Stimulated activated memory B cell treated with anti-CD40 and anti-IgM and Interleukin-4, amounts not matched to agents 10 μg/mL and 1 μg/mL and 100 μg/mL, for 72 hours (primary cell): Measurements from ENCODE around the gene AGAP1.
"Not testable (repeated sequence)": the region's sequence is repeated elsewhere in the genome, so short reads cannot be mapped to it uniquely, and the experiment has no call there.

Experiments
- ATAC-seq: fragments of 150-1000 bp; cut with Tn5 transposase; 2 replicates; pipeline ENCODE4 v1.10.0; 2021
- H3K27ac Mint-ChIP-seq: one replicate; pipeline ENCODE4 v1.8.0; 2022; ENCODE audit warnings: mild to moderate bottlenecking, mixed read lengths
- H3K27me3 Mint-ChIP-seq: one replicate; pipeline ENCODE4 v1.8.0; 2022; ENCODE audit warnings: mixed read lengths
- H3K36me3 Mint-ChIP-seq: one replicate; pipeline ENCODE4 v1.8.0; 2022; ENCODE audit warnings: mixed read lengths
- H3K4me1 Mint-ChIP-seq: one replicate; pipeline ENCODE4 v1.8.0; 2022; ENCODE audit warnings: mixed read lengths
- H3K4me3 Mint-ChIP-seq: one replicate; pipeline ENCODE4 v1.8.0; 2022; ENCODE audit warnings: mild to moderate bottlenecking, moderate library complexity, mixed read lengths
- H3K9me3 Mint-ChIP-seq: one replicate; pipeline ENCODE4 v1.8.0; 2022; ENCODE audit warnings: mixed read lengths

The AGAP1 gene

GRCh38 chr2:236086971-236087465 lies 593.2 kb downstream of the AGAP1 start:
- H3K4me3 Mint-ChIP-seq, result no peak overlapping the region
- H3K4me1 Mint-ChIP-seq, result no peaks in the 10 kb centered on the region
- no peak overlapping the region for H3K27ac Mint-ChIP-seq
- ATAC-seq, result no peak
- H3K9me3 Mint-ChIP-seq, result no peaks in the 10 kb centered on the region
- no peaks in the 10 kb centered on the region for H3K36me3 Mint-ChIP-seq
- peaks cover 8% of the 10 kb centered on the region for H3K27me3 Mint-ChIP-seq

DNA sequence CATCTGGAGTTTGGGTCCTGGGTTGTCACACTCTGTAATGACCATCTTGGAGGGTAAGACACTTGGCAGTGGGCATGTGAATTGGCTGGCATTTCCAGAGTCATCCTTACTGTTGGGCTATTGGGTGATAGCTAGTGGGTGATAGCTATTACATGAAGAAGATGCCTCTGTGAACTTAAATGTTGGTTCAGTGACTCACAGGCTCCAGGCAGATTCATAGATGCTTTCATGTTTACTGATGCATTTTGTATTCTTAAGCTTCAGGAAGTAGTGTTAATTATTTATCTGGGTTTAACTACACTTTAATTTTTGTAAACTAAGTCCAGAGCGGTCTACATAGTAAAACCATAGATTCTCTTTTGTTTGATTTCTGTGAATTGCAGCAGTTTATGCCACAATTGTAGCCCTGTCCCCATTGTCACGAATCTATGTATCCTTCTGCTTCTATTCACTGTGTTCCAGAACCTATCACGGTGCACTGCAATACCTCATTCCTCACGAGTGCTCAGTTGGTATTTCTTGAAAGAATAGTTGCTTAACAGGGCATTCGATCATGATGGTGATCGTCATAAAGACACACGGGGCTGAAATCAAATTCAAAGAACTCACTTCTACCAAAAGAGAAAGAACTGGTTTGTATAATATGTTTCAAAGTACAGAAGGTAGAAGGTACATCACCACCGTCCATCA lies 594.7 kb downstream of the AGAP1 start:
- Mint-ChIP-seq H3K36me3 (no peaks in the 10 kb centered on the region), H3K4me1 (no peaks in the 10 kb centered on the region), H3K9me3 (no peaks in the 10 kb centered on the region), H3K27me3 (peaks cover 8% of the 10 kb centered on the region), H3K4me3 (no peak overlapping the region), H3K27ac (no peak overlapping the region)
- no peak for ATAC-seq

DNA sequence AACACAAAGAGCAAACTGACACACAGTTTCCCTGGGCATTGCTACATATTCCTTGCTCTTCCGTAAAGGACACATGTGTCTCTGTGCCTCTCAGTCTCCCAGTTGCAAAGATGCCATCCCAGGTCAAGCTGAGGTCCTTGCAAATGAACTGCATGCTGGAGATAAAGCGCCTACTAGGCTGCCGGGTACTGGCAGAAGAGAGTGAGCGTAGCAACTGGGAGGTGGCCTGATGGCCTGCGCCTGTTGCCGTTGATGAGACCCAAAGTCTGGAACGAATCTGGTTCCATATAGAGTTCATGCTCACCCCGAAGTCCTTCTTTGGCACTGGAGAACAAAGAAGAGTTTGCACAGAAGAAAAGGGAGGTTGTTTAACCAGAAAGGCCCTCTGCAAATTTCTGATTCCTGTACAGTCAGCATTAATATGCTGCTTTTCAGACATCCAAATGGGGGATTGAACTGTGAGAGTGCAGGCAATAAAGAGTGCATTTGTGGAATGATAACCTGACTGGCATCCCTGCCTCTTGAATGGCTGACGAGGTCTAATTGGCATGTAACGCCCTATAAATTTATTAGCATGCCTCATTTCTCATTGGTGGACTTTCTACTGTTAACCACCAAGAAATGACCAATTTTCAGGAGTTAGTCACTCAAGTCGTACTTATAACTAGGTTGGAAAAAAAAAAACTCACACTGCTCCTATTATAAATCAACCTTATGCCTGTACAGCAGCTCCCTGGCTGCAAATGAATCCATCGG lies 595.6 kb downstream of the AGAP1 start:
- ATAC-seq, result no peak
- Mint-ChIP-seq H3K36me3 (no peaks in the 10 kb centered on the region), H3K27ac (no peak overlapping the region), H3K9me3 (no peaks in the 10 kb centered on the region), H3K4me3 (no peak overlapping the region), H3K4me1 (no peaks in the 10 kb centered on the region), H3K27me3 (peaks cover 8% of the 10 kb centered on the region)

GRCh38 chr2:236090027-236090382 lies 596.2 kb downstream of the AGAP1 start:
- Mint-ChIP-seq H3K36me3 (no peaks in the 10 kb centered on the region), H3K27me3 (peaks cover 8% of the 10 kb centered on the region), H3K27ac (no peak overlapping the region), H3K4me3 (no peak overlapping the region), H3K9me3 (no peaks in the 10 kb centered on the region), H3K4me1 (no peaks in the 10 kb centered on the region)
- no peak for ATAC-seq

DNA sequence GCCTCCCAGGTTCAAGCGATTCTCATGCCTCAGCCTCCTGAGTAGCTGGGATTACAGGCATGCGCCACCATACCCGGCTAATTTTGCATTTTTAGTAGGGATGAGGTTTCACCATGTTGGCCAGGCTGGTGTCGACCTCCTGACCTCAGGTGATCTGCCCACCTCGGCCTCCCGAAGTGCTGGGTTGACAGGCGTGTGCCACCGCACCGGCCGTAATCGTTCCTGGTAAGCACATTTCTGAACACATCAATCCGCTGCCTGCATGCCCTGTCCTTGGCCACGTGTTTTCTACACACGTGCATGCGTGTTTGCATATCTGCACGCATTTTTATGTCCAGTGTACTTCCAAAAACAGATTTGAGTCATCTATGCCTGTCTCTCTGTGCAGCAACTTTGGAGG lies 597.0 kb downstream of the AGAP1 start:
- not testable (repeated sequence) for H3K27me3 Mint-ChIP-seq, H3K36me3 Mint-ChIP-seq, H3K4me1 Mint-ChIP-seq

DNA sequence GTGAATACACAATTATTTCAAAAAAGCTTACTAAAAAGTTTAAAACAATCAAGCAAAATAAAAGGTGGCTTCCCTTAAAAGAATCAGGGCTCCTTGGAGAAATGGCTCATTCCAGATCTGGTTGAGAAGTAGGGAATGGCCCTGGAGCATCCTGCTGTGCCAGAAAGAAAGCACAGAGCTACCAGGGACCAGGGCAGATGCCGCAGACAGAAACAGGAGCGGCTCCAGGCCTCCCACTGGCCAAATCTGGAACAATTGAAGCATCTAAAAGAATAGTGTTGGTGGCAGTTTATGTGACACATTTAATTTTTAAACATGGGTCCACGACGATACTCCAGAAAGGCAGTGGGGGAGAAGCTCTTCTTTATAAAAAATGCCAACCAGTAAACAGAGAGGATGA lies 598.9 kb downstream of the AGAP1 start:
- H3K27me3 Mint-ChIP-seq, result no peaks in the 10 kb centered on the region
- H3K36me3 Mint-ChIP-seq, result no peaks in the 10 kb centered on the region
- H3K4me3 Mint-ChIP-seq, result no peak overlapping the region
- ATAC-seq, result no peak
- H3K4me1 Mint-ChIP-seq, result no peaks in the 10 kb centered on the region
- H3K9me3 Mint-ChIP-seq, result no peaks in the 10 kb centered on the region
- no peak overlapping the region for H3K27ac Mint-ChIP-seq

More for the DNA sequence above, 597.0 kb downstream of the AGAP1 start:
- H3K4me3 Mint-ChIP-seq, H3K9me3 Mint-ChIP-seq, H3K27ac Mint-ChIP-seq, ATAC-seq: not testable (repeated sequence)

GRCh38 chr2:236093134-236093533 lies 599.3 kb downstream of the AGAP1 start:
- H3K9me3 Mint-ChIP-seq, result no peaks in the 10 kb centered on the region
- H3K4me3 Mint-ChIP-seq, result no peak overlapping the region
- no peaks in the 10 kb centered on the region for H3K36me3 Mint-ChIP-seq
- no peaks in the 10 kb centered on the region for H3K4me1 Mint-ChIP-seq
- no peak overlapping the region for H3K27ac Mint-ChIP-seq
- no peaks in the 10 kb centered on the region for H3K27me3 Mint-ChIP-seq
- no peak for ATAC-seq

DNA sequence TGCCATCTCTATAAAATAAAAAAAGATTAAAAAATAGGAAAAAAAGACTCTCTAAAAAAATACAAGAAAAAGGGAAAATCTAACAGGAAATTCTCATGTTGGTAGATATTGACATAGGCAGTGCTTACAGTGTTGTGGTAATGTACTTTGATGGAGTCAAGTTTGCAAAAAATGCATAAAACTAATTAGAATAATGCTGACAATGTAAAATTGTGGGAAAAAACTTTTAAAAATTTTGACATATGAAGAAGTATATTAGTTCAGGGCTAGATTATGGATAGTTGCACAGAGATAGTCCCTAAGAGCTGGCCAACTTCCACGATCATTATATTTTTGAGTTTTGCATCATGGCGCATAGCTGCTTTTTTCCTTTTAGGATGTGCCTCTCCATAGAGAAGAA lies 601.7 kb downstream of the AGAP1 start:
- no peak overlapping the region for H3K4me3 Mint-ChIP-seq
- H3K9me3 Mint-ChIP-seq, result no peaks in the 10 kb centered on the region
- H3K4me1 Mint-ChIP-seq, result no peaks in the 10 kb centered on the region
- H3K27ac Mint-ChIP-seq, result no peak overlapping the region
- H3K36me3 Mint-ChIP-seq, result no peaks in the 10 kb centered on the region
- H3K27me3 Mint-ChIP-seq, result no peaks in the 10 kb centered on the region
- ATAC-seq, result no peak

DNA sequence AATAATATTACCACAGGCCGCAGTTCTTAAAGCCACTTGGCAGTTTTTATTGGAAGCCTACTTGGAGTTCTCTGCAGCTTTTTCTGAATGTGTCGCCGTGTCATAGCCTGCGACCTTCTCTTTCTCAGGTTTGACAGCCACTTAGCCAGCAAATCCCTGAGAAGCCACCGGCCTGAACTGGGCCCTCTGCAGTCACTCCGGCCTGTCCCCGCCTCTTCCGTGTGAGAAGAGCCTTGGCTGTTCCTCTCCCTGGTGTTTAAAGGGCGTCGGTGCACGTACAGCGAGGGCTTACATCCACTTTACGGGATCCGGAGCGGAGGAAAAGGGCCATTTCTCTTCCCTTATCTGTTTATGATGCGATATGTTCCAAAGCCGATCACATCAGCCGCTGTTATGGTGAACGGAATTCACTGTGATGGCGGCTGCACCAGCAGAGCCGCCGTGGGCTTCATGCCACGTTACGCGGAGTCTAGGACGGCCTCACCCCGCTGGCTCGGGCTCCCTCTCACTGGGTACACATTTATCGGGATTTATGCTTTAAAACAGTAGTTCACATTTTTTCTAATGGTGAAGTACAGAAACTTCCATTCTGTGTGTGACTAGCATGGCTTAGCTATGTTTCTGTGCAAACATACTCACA lies 607.6 kb downstream of the AGAP1 start:
- Mint-ChIP-seq H3K27me3 (no peaks in the 10 kb centered on the region), H3K9me3 (no peaks in the 10 kb centered on the region), H3K27ac (no peak overlapping the region), H3K4me1 (no peaks in the 10 kb centered on the region), H3K4me3 (no peak overlapping the region), H3K36me3 (no peaks in the 10 kb centered on the region)
- no peak for ATAC-seq

- Mint-ChIP-seq H3K4me1 (no peaks in the 10 kb centered on the region), H3K4me3 (no peak overlapping the region), H3K27me3 (peaks cover 5% of the 10 kb centered on the region), H3K36me3 (no peaks in the 10 kb centered on the region), H3K9me3 (no peaks in the 10 kb centered on the region), H3K27ac (no peak overlapping the region)
- ATAC-seq, result no peak
Measured at GRCh38 chr2:236102971-236103370, 609.1 kb downstream of the AGAP1 start.

DNA sequence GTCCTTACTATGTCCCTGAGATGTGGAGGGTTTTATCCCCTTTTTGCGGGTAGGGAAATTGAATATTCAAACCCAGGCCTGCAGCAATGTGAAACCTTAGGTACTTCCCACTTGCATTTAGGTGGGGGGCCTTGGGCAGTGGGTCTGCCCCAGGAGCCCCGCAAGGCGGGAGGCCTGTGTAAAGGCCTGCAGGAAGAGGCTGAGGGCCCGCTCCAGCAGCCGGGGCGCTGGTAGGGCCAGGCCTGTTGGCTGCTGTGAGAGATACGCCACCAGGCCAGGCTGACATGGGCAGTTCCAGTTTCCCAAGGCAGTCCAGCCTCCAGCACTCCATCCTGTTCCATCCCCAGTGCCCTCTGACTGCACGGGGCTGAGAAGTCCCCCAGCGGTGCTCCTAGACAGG lies 610.1 kb downstream of the AGAP1 start:
- Mint-ChIP-seq H3K27ac (no peak overlapping the region), H3K36me3 (no peaks in the 10 kb centered on the region), H3K9me3 (no peaks in the 10 kb centered on the region), H3K27me3 (peaks cover 15% of the 10 kb centered on the region), H3K4me1 (no peaks in the 10 kb centered on the region), H3K4me3 (no peak overlapping the region)
- ATAC-seq, result no peak

GRCh38 chr2:236105955-236106607 lies 612.2 kb downstream of the AGAP1 start:
- peaks cover 2% of the 10 kb centered on the region for H3K9me3 Mint-ChIP-seq
- no peaks in the 10 kb centered on the region for H3K4me1 Mint-ChIP-seq
- no peaks in the 10 kb centered on the region for H3K36me3 Mint-ChIP-seq
- H3K4me3 Mint-ChIP-seq, result no peak overlapping the region
- no peak overlapping the region for H3K27ac Mint-ChIP-seq
- H3K27me3 Mint-ChIP-seq, result peaks cover 17% of the 10 kb centered on the region
- no peak for ATAC-seq

DNA sequence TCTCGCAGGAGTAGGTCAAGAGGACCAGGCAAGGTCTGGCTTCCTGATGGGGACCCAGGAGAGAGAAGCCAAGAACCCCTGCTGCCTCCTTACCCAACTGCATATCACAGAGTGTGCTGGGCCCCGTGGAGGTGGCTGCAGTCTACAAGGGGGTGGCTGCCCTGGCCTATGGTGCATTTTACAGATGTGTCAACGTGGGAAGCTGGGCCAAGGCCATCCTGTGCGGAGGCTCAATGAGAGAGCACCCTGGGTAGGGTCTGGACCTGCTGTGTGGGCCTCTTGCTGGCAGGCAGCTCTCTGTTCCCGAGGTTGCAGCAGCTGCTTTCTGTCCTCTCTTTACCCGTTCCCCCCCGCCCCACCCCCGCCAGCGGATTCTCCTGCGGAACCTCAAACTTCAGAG lies 612.9 kb downstream of the AGAP1 start:
- Mint-ChIP-seq H3K4me3 (no peak overlapping the region), H3K9me3 (peaks cover 2% of the 10 kb centered on the region), H3K27me3 (peaks cover 17% of the 10 kb centered on the region), H3K4me1 (no peaks in the 10 kb centered on the region), H3K36me3 (no peaks in the 10 kb centered on the region), H3K27ac (no peak overlapping the region)
- ATAC-seq, result no peak

DNA sequence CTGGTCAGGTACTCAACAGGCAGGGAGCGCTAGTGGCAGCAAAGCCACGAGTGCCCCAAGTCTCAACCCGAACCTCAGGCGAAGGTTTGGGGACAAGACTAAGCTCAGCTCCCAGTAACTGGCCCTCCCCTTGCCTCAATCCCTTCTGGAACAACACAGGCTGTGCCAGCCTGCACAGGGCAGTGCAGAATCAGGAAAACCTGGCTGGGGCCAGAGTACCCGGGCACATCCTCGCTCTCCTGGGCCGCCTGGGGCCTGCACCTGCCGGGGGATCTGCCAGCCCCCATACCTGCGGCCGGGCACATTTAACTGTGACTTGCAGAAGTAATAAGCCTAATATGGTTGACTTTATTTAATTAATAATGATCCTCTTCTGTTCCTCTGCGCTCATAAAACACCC lies 613.7 kb downstream of the AGAP1 start:
- Mint-ChIP-seq H3K4me1 (no peaks in the 10 kb centered on the region), H3K36me3 (no peaks in the 10 kb centered on the region), H3K27ac (no peak overlapping the region), H3K4me3 (no peak overlapping the region), H3K9me3 (peaks cover 6% of the 10 kb centered on the region), H3K27me3 (peaks cover 17% of the 10 kb centered on the region)
- no peak for ATAC-seq

DNA sequence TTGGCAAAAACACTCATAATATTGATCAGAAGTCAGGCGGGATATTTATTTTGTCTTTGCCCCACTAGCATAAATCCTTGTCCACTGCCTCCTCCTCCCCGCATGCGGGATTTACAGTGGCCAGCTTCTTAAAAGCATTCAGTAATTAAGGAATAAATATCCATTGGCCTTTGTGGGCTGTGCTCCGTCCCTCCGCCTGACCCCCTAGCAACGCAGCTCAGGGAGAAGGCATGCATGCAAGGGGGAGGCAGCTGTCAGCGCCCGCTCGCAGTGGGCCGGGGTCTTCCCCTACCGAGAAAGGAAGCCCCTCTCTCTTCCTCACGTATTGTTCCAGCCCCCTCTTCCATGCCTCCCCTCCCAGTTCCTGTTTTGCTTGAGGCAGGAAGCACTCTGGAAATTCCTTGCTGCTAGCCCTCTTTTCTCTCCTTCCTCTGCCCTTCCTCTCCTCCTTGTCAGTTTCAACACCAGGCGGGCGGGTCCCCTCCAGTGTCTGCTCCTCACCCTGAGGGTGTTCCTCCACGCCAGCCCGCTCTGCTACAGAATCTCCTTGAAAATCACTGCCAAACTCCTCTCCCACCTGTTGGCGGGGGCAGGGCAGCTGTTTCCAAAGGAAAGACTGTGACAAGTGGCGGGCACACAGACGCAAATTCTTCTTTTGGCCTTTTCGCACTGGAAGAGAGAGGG lies 614.2 kb downstream of the AGAP1 start:
- peaks cover 6% of the 10 kb centered on the region for H3K9me3 Mint-ChIP-seq
- no peak for ATAC-seq
- no peak overlapping the region for H3K27ac Mint-ChIP-seq
- H3K4me3 Mint-ChIP-seq, result no peak overlapping the region
- peaks cover 17% of the 10 kb centered on the region for H3K27me3 Mint-ChIP-seq
- H3K36me3 Mint-ChIP-seq, result no peaks in the 10 kb centered on the region
- H3K4me1 Mint-ChIP-seq, result no peaks in the 10 kb centered on the region
